Neural cell (in vitro differentiated cells): Measurements from ENCODE around the gene RCBTB2. TPM values are rescaled to one million over a fixed set of nuclear protein-coding genes. Genes with fewer than 3 reads are reported as not detected.

Experiments used
- H2AFZ ChIP-seq: fragments of 200-600, 300-800 bp; sonication (generic), shearing (Covaris generic); 2 replicates; pipeline ENCODE4 v1.6.0; 2014; ENCODE audit warnings: low read depth, mild to moderate bottlenecking, antibody characterized with exemption, low read length, moderate library complexity
- H3F3A ChIP-seq: fragments of 200-600 bp; shearing (Covaris generic); 2 replicates; pipeline ENCODE4 v1.6.1; 2016; ENCODE audit warnings: mild to moderate bottlenecking, moderate library complexity, mixed read lengths, antibody characterized with exemption, low read length; ENCODE audit not compliant: insufficient read depth, poor library complexity, severe bottlenecking
- H3K27ac ChIP-seq: fragments of 200-600, 300-800 bp; sonication (generic), shearing (Covaris generic); 2 replicates; pipeline ENCODE4 v1.5.1; 2014; ENCODE audit warnings: mild to moderate bottlenecking, low read length, moderate library complexity
- H3K27me3 ChIP-seq: fragments of 300-800, 200-600 bp; sonication (generic), shearing (Covaris generic); 2 replicates; pipeline ENCODE4 v1.6.0; 2014; ENCODE audit warnings: mild to moderate bottlenecking, low read depth, low read length, moderate library complexity; ENCODE audit not compliant: insufficient read depth
- H3K36me3 ChIP-seq: fragments of 300-800, 200-600 bp; sonication (generic), shearing (Covaris generic); 2 replicates; pipeline ENCODE4 v1.5.1; 2014; ENCODE audit warnings: mild to moderate bottlenecking, antibody characterized with exemption, low read length, moderate library complexity; ENCODE audit not compliant: insufficient read depth
- H3K4me2 ChIP-seq: fragments of 300-800, 200-600 bp; sonication (generic), shearing (Covaris generic); 2 replicates; pipeline ENCODE4 v1.6.0; 2014; ENCODE audit warnings: mild to moderate bottlenecking, low read length
- H3K4me3 ChIP-seq: fragments of 300-800, 200-600 bp; sonication (generic), shearing (Covaris generic); 2 replicates; pipeline ENCODE4 v1.5.1; 2014; ENCODE audit warnings: mild to moderate bottlenecking, low read length, moderate library complexity
- H3K79me2 ChIP-seq: fragments of 200-600 bp; shearing (Covaris generic); replicated peaks from 2 replicates; pipeline ENCODE4 v1.6.0; 2014; ENCODE audit warnings: mild to moderate bottlenecking, low read length, moderate library complexity; ENCODE audit not compliant: insufficient read depth
- H3K9ac ChIP-seq: fragments of 300-800, 200-600 bp; sonication (generic), shearing (Covaris generic); 2 replicates; pipeline ENCODE4 v1.6.1; 2016; ENCODE audit warnings: mild to moderate bottlenecking, low read length, mixed read lengths
- H3K9me2 ChIP-seq: fragments of 200-600 bp; shearing (Covaris generic); 2 replicates; pipeline ENCODE4 v1.6.1; 2016; ENCODE audit warnings: mild to moderate bottlenecking, low read length, mixed read lengths; ENCODE audit not compliant: insufficient read depth
- H3K9me3 ChIP-seq: fragments of 200-600, 300-800 bp; sonication (generic), shearing (Covaris generic); 2 replicates; pipeline ENCODE4 v1.6.1; 2016; ENCODE audit warnings: mild to moderate bottlenecking, mixed run types, low read length, moderate library complexity, mixed read lengths
- H4K20me1 ChIP-seq: fragments of 200-600 bp; shearing (Covaris generic); 2 replicates; pipeline ENCODE4 v1.6.1; 2016; ENCODE audit warnings: mild to moderate bottlenecking, mixed run types; ENCODE audit not compliant: insufficient read depth
- EP300 ChIP-seq: fragments of 450-650 bp; conservative IDR thresholded peaks from 2 replicates; pipeline ENCODE4 v1.6.1; 2014; ENCODE audit warnings: antibody characterized with exemption, mild to moderate bottlenecking, moderate library complexity; ENCODE audit not compliant: poor library complexity, severe bottlenecking
- EZH2 ChIP-seq: fragments of 200-600, 300-800 bp; shearing (Covaris generic), sonication (generic); IDR thresholded peaks from 2 replicates; pipeline ENCODE4 v1.6.1; 2014; ENCODE audit warnings: antibody characterized with exemption, low read length, borderline replicate concordance, mild to moderate bottlenecking; ENCODE audit not compliant: insufficient read depth, poor library complexity, severe bottlenecking
- MXI1 ChIP-seq: fragments of 450-650 bp; conservative IDR thresholded peaks from 2 replicates; pipeline ENCODE4 v1.6.1; 2014; ENCODE audit warnings: antibody characterized with exemption, mild to moderate bottlenecking; ENCODE audit not compliant: poor library complexity, severe bottlenecking
- POLR2AphosphoS5 ChIP-seq: IDR thresholded peaks from 2 replicates; pipeline ENCODE4 v1.6.1; 2012
- RAD21 ChIP-seq: fragments of 450-650 bp; conservative IDR thresholded peaks from 2 replicates; pipeline ENCODE4 v1.6.1; 2014; ENCODE audit warnings: antibody characterized with exemption, mild to moderate bottlenecking, moderate library complexity
- SMC3 ChIP-seq: fragments of 450-650 bp; conservative IDR thresholded peaks from 2 replicates; pipeline ENCODE4 v1.6.1; 2014; ENCODE audit warnings: antibody characterized with exemption, mild to moderate bottlenecking, moderate library complexity; ENCODE audit not compliant: poor library complexity
- TAF1 ChIP-seq: IDR thresholded peaks from 2 replicates; pipeline ENCODE4 v1.6.1; 2012; ENCODE audit warnings: low read depth
- polyA plus RNA-seq: library from polyadenylated mRNA; depleted of rRNA; stranded (reverse); fragments of >200 nt; gene quantifications from 2 replicates; pipeline ENCODE4 v1.2.3, GENCODE V29; 2014
- TF ChIP-seq, protein P1 (sequence below): IDR thresholded peaks from 2 replicates; pipeline ENCODE4 v1.6.1; 2012; ENCODE audit warnings: borderline replicate concordance
- TF ChIP-seq, protein P2 (sequence below): fragments of 450-650 bp; IDR thresholded peaks from 2 replicates; pipeline ENCODE4 v1.5.1; 2014; ENCODE audit warnings: antibody characterized with exemption, mild to moderate bottlenecking, moderate library complexity; ENCODE audit not compliant: poor library complexity, severe bottlenecking

The RCBTB2 gene
- polyA plus RNA-seq, 1 donor from 2014 or later = 19.0 TPM

DNA sequence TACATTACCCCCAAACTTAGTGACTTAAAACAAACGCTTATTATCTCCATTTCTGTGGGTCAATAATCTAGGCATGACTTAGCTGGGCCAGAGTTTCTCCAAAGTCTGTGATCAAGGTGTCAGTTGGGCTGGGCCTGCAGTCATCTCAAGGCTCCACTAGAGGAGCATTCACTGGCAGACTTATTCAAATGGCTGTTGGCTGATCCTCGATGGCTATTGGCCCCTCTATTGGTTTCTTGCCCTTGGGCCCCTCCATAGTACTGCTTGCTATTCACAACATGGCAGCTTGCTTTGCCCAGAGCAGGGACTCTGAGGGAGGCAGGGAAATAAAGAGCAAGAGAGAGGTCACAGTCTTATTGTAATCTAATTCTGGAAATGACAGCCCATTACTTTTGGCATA, 57.6 kb downstream of the RCBTB2 start:
- Histone ChIP-seq H3F3A (no peaks in the 10 kb centered on the region), H3K36me3 (peaks cover 3% of the 10 kb centered on the region), H3K9me3 (no peaks in the 10 kb centered on the region), H3K27ac (no peak overlapping the region), H3K4me3 (no peak overlapping the region), H4K20me1 (no peaks in the 10 kb centered on the region), H3K9ac (no peak overlapping the region), H3K9me2 (no peaks in the 10 kb centered on the region), H3K27me3 (no peaks in the 10 kb centered on the region), H3K79me2 (no peaks in the 10 kb centered on the region), H3K4me2 (no peak overlapping the region), H2AFZ (no peak overlapping the region)
- TF ChIP-seq, protein P1, sequence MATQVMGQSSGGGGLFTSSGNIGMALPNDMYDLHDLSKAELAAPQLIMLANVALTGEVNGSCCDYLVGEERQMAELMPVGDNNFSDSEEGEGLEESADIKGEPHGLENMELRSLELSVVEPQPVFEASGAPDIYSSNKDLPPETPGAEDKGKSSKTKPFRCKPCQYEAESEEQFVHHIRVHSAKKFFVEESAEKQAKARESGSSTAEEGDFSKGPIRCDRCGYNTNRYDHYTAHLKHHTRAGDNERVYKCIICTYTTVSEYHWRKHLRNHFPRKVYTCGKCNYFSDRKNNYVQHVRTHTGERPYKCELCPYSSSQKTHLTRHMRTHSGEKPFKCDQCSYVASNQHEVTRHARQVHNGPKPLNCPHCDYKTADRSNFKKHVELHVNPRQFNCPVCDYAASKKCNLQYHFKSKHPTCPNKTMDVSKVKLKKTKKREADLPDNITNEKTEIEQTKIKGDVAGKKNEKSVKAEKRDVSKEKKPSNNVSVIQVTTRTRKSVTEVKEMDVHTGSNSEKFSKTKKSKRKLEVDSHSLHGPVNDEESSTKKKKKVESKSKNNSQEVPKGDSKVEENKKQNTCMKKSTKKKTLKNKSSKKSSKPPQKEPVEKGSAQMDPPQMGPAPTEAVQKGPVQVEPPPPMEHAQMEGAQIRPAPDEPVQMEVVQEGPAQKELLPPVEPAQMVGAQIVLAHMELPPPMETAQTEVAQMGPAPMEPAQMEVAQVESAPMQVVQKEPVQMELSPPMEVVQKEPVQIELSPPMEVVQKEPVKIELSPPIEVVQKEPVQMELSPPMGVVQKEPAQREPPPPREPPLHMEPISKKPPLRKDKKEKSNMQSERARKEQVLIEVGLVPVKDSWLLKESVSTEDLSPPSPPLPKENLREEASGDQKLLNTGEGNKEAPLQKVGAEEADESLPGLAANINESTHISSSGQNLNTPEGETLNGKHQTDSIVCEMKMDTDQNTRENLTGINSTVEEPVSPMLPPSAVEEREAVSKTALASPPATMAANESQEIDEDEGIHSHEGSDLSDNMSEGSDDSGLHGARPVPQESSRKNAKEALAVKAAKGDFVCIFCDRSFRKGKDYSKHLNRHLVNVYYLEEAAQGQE = no peak
- TF ChIP-seq RAD21 = no peak
- no peak for TF ChIP-seq TAF1
- no peak for TF ChIP-seq SMC3
- no peak for TF ChIP-seq POLR2AphosphoS5
- no peak for TF ChIP-seq EZH2
- TF ChIP-seq MXI1 = no peak
- no peak for TF ChIP-seq EP300
- TF ChIP-seq, protein P2, sequence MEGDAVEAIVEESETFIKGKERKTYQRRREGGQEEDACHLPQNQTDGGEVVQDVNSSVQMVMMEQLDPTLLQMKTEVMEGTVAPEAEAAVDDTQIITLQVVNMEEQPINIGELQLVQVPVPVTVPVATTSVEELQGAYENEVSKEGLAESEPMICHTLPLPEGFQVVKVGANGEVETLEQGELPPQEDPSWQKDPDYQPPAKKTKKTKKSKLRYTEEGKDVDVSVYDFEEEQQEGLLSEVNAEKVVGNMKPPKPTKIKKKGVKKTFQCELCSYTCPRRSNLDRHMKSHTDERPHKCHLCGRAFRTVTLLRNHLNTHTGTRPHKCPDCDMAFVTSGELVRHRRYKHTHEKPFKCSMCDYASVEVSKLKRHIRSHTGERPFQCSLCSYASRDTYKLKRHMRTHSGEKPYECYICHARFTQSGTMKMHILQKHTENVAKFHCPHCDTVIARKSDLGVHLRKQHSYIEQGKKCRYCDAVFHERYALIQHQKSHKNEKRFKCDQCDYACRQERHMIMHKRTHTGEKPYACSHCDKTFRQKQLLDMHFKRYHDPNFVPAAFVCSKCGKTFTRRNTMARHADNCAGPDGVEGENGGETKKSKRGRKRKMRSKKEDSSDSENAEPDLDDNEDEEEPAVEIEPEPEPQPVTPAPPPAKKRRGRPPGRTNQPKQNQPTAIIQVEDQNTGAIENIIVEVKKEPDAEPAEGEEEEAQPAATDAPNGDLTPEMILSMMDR = no peak

DNA sequence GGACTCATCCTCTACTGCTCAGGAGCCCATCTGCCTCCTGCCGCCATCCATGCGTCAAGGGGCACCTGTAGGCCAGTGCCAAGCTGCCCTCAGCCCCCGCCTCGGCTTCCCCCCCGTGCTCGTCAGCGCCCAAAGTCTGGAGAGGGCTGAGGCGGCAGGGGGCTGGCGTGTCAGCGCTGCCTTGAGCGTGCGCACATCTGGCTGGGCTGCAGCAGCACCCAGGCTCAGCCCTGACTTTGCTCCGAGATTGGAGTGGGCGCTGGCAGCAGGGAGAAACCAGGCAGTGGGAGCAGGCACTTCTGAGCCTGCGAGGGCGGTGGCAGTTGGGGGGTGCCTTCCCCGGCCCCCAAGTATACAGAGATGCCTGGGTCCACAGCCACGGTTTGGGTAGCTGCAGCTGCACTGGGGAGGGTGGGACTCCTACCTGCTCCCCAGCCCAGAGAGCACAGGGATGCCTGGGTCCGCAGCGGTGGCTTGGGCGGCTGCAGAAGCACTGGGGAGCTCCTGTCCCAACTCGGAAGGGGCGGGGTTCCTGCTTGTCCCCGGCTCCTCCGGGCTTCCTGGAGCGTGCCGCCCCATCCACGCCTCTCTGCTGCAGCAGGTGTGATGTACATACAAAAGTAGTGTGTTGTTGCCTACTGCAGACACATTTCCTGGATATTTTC, 75.2 kb downstream of the RCBTB2 start:
- Histone ChIP-seq H3K9me2 (no peaks in the 10 kb centered on the region), H2AFZ (no peak overlapping the region), H3K27me3 (no peaks in the 10 kb centered on the region), H3K4me2 (no peak overlapping the region), H3K27ac (no peak overlapping the region), H3F3A (no peaks in the 10 kb centered on the region), H3K79me2 (no peaks in the 10 kb centered on the region), H3K9ac (no peak overlapping the region), H4K20me1 (no peaks in the 10 kb centered on the region), H3K9me3 (no peaks in the 10 kb centered on the region), H3K4me3 (no peak overlapping the region), H3K36me3 (no peaks in the 10 kb centered on the region)
- TF ChIP-seq MXI1 (no peak), RAD21 (no peak), TAF1 (no peak), EP300 (no peak), POLR2AphosphoS5 (no peak), EZH2 (no peak), SMC3 (no peak)
- TF ChIP-seq, protein P2 = no peak
- TF ChIP-seq, protein P1 = no peak
